Tongue (tissue), 2 donors: ENCODE results near the gene SLAMF6. TPM values are rescaled to one million over a fixed set of nuclear protein-coding genes. Genes with fewer than 3 reads are reported as not detected.

Experiments
- DNase-seq: peaks from one replicate; pipeline ENCODE4 v3.0.0-alpha.2; 2015
- total RNA-seq: library from RNA; depleted of rRNA; stranded (reverse); fragments of >200 nt; gene quantifications from one replicate; pipeline ENCODE4 v1.2.3, GENCODE V29; 2014

Gene SLAMF6
- total RNA-seq, 1 donor from 2014 or later = not detected

GRCh38 chr1:160466961-160467360 lies 56.1 kb downstream of the SLAMF6 start:
- no peak for DNase-seq

- DNase-seq = no peak
Observed at GRCh38 chr1:160465123-160465522, 57.9 kb downstream of the SLAMF6 start.

GRCh38 chr1:160460683-160461287 lies 62.3 kb downstream of the SLAMF6 start:
- no peak for DNase-seq

GRCh38 chr1:160460214-160460642 lies 62.8 kb downstream of the SLAMF6 start:
- DNase-seq = no peak

GRCh38 chr1:160459687-160460086 lies 63.4 kb downstream of the SLAMF6 start:
- no peak for DNase-seq

GRCh38 chr1:160459056-160459455 lies 64.0 kb downstream of the SLAMF6 start:
- DNase-seq = no peak

GRCh38 chr1:160455153-160455517 lies 67.9 kb downstream of the SLAMF6 start:
- DNase-seq = no peak

GRCh38 chr1:160454371-160455152 lies 68.5 kb downstream of the SLAMF6 start:
- DNase-seq = no peak

- DNase-seq = no peak
Observed at GRCh38 chr1:160453443-160453842, 69.6 kb downstream of the SLAMF6 start.

GRCh38 chr1:160451859-160452232 lies 71.2 kb downstream of the SLAMF6 start:
- DNase-seq = no peak

- DNase-seq = no peak
Observed at GRCh38 chr1:160451119-160451858, 71.8 kb downstream of the SLAMF6 start.

- DNase-seq = no peak
Observed at GRCh38 chr1:160449494-160449893, 73.6 kb downstream of the SLAMF6 start.

- no peak for DNase-seq
Observed at GRCh38 chr1:160446945-160447600, 76.0 kb downstream of the SLAMF6 start.

GRCh38 chr1:160439718-160440117 lies 83.3 kb downstream of the SLAMF6 start:
- no peak for DNase-seq

GRCh38 chr1:160438935-160439334 lies 84.1 kb downstream of the SLAMF6 start:
- DNase-seq = no peak

- no peak for DNase-seq
Observed at GRCh38 chr1:160438317-160438918, 84.6 kb downstream of the SLAMF6 start.

GRCh38 chr1:160437432-160438316 lies 85.4 kb downstream of the SLAMF6 start:
- no peak for DNase-seq

- DNase-seq = no peak
Observed at GRCh38 chr1:160436966-160437365, 86.1 kb downstream of the SLAMF6 start.
